IMR-90 (cell line): ENCODE results near the gene CLK2. TPM values are rescaled to one million over a fixed set of nuclear protein-coding genes. Genes with fewer than 3 reads are reported as not detected.

Source experiments
- ATAC-seq: fragments of 200-7000 bp; cut with Tn5 transposase; 2 replicates; pipeline ENCODE4 v1.9.1; 2020; ENCODE audit warnings: low read depth, mild to moderate bottlenecking, moderate library complexity
- BruUV-seq: library from RNA; stranded (reverse); fragments of 400-500 nt; replicated peaks from 2 replicates; lab custom pipeline; 2021; lab: Mats Ljungman, UMichigan
- CTCF ChIA-PET: fragments of 300-600 bp; formaldehyde crosslinking; extraction: SDS; loops from one replicate; lab custom pipeline; 2021; ENCODE audit warnings: antibody characterized with exemption; lab: Yijun Ruan, JAX
- POLR2A ChIA-PET: fragments of 300-600 bp; sonication (Branson Sonifier 250); formaldehyde crosslinking; loops from one replicate; lab custom pipeline; 2022; ENCODE audit warnings: antibody characterized with exemption; ENCODE audit not compliant: unreplicated experiment; lab: Charles Lee
- DNase-seq: peaks from one replicate; pipeline ENCODE4 v3.0.0; 2013
- H2AFZ ChIP-seq: replicated peaks from 2 replicates; pipeline ENCODE3; 2013; ENCODE audit warnings: low read length, mild to moderate bottlenecking; ENCODE audit not compliant: poor library complexity
- H2AK5ac ChIP-seq: 2 replicates; pipeline ENCODE4 v1.6.1; 2013; ENCODE audit warnings: low read depth, low read length, inconsistent platforms
- H2AK9ac ChIP-seq: replicated peaks from 2 replicates; pipeline ENCODE3; 2013; ENCODE audit warnings: mild to moderate bottlenecking, low read depth, low read length, moderate library complexity; ENCODE audit not compliant: poor library complexity
- H2BK120ac ChIP-seq: 2 replicates; pipeline ENCODE4 v1.6.1; 2013; ENCODE audit warnings: low read depth, low read length, inconsistent platforms
- H2BK15ac ChIP-seq: 3 replicates; pipeline ENCODE4 v1.6.1; 2013; ENCODE audit warnings: low read depth, low read length, inconsistent platforms
- H2BK20ac ChIP-seq: 2 replicates; pipeline ENCODE4 v1.6.1; 2013; ENCODE audit warnings: low read depth, mild to moderate bottlenecking, inconsistent platforms, low read length, moderate library complexity
- H2BK5ac ChIP-seq: 2 replicates; pipeline ENCODE4 v1.6.1; 2013; ENCODE audit warnings: mild to moderate bottlenecking, low read depth, low read length, inconsistent platforms; ENCODE audit not compliant: poor library complexity, severe bottlenecking
- H3K14ac ChIP-seq: replicated peaks from 2 replicates; pipeline ENCODE4 v1.6.1; 2013; ENCODE audit warnings: low read depth, low read length, inconsistent platforms
- H3K18ac ChIP-seq: 2 replicates; pipeline ENCODE4 v1.6.1; 2013; ENCODE audit warnings: low read depth, low read length, control low read depth
- H3K23ac ChIP-seq: 2 replicates; pipeline ENCODE4 v1.6.1; 2013; ENCODE audit warnings: low read depth, low read length, inconsistent platforms
- H3K27ac ChIP-seq: 2 replicates; pipeline ENCODE4 v1.5.1; 2013; ENCODE audit warnings: mild to moderate bottlenecking, control low read depth, low read length; ENCODE audit not compliant: insufficient read depth
- H3K27me3 ChIP-seq: 2 replicates; pipeline ENCODE4 v1.6.1; 2013; ENCODE audit warnings: low read length; ENCODE audit not compliant: control insufficient read depth, insufficient read depth
- H3K36me3 ChIP-seq: 2 replicates; pipeline ENCODE4 v1.6.1; 2013; ENCODE audit warnings: low read length, mixed read lengths; ENCODE audit not compliant: control insufficient read depth, insufficient read depth
- H3K4ac ChIP-seq: 2 replicates; pipeline ENCODE4 v1.6.1; 2013; ENCODE audit warnings: low read depth, low read length, inconsistent platforms
- H3K4me1 ChIP-seq: 2 replicates; pipeline ENCODE4 v1.6.1; 2013; ENCODE audit warnings: low read length, mixed read lengths; ENCODE audit not compliant: control insufficient read depth, insufficient read depth
- H3K4me2 ChIP-seq: 2 replicates; pipeline ENCODE4 v1.6.1; 2013; ENCODE audit warnings: low read depth, mild to moderate bottlenecking, control low read depth, low read length, moderate library complexity
- H3K4me3 ChIP-seq: 2 replicates; pipeline ENCODE4 v1.5.1; 2013; ENCODE audit warnings: low read depth, mild to moderate bottlenecking, control low read depth, low read length, moderate library complexity; ENCODE audit not compliant: insufficient read depth
- H3K56ac ChIP-seq: 2 replicates; pipeline ENCODE4 v1.6.1; 2013; ENCODE audit warnings: low read length, inconsistent platforms; ENCODE audit not compliant: insufficient read depth; ENCODE audit errors: extremely low read depth
- H3K79me1 ChIP-seq, 2 experiments: 2 replicates each; pipeline ENCODE4 v1.6.1; 2013; ENCODE audit warnings: low read length in 2 of 2, inconsistent platforms in 1 of 2, low read depth in 1 of 2
- H3K9ac ChIP-seq: 2 replicates; pipeline ENCODE4 v1.6.1; 2013; ENCODE audit warnings: low read depth, low read length, control low read depth
- H3K9me1 ChIP-seq: 2 replicates; pipeline ENCODE4 v1.6.1; 2013; ENCODE audit warnings: low read length, inconsistent platforms; ENCODE audit not compliant: insufficient read depth
- H3K9me3 ChIP-seq: 2 replicates; pipeline ENCODE4 v1.6.1; 2013; ENCODE audit warnings: low read length; ENCODE audit not compliant: control insufficient read depth, insufficient read depth
- H4K20me1 ChIP-seq: 2 replicates; pipeline ENCODE4 v1.6.1; 2013; ENCODE audit warnings: low read length, inconsistent platforms; ENCODE audit not compliant: insufficient read depth
- H4K5ac ChIP-seq: 2 replicates; pipeline ENCODE4 v1.6.1; 2013; ENCODE audit warnings: mild to moderate bottlenecking, low read depth, low read length, control low read depth
- H4K8ac ChIP-seq, 2 experiments: 2 replicates each; pipeline ENCODE4 v1.6.1; 2013; ENCODE audit warnings: low read depth in 2 of 2, low read length in 2 of 2, control low read depth in 1 of 2, inconsistent platforms in 1 of 2
- H4K91ac ChIP-seq: 2 replicates; pipeline ENCODE4 v1.6.1; 2013; ENCODE audit warnings: low read depth, low read length, inconsistent platforms; ENCODE audit not compliant: insufficient read depth
- POLR2A ChIP-seq: IDR thresholded peaks from 2 replicates; pipeline ENCODE4 v1.6.1; 2012; ENCODE audit warnings: mild to moderate bottlenecking, low read depth, low read length
- SMC3 ChIP-seq: fragments of 150-350 bp; IDR thresholded peaks from 2 replicates; pipeline ENCODE4 v1.6.1; 2016; ENCODE audit warnings: low read depth, mild to moderate bottlenecking, antibody characterized with exemption, low read length, moderate library complexity
- WGBS, 2 experiments: methylation state at CpG; one replicate each; pipeline versions ENCODE4 v1.1.5 to v1.1.7; 2013; ENCODE audit warnings: missing lambda C conversion rate in 2 of 2; ENCODE audit not compliant: insufficient read length in 1 of 2; ENCODE audit errors: extremely low coverage in 2 of 2; 5-methylcytosine and 5-hydroxymethylcytosine counted together
- dilution Hi-C: fragments of 300-500 bp; cut with HindIII; formaldehyde crosslinking; loops from one replicate; pipeline ENCODE4 v1.14.3; 2018; ENCODE audit warnings: low sequenced_read_pairs; ENCODE audit not compliant: unreplicated experiment
- in situ Hi-C: fragments of 300-500 bp; cut with MboI; formaldehyde crosslinking; loops from 3 replicates; pipeline ENCODE4 v1.14.3; 2019; ENCODE audit warnings: low sequenced_read_pairs, inconsistent platforms, mixed read lengths
- intact Hi-C: fragments of 100-400 bp; cut with micrococcal nuclease; formaldehyde crosslinking; loops from 2 replicates; pipeline ENCODE4 v1.10.0; 2022
- polyA plus RNA-seq, 3 experiments: library from polyadenylated mRNA; depleted of rRNA; stranded (reverse); fragments of >200 nt; gene quantifications; 2 replicates each; pipeline ENCODE4 v1.2.3, GENCODE V29; 2012; ENCODE audit warnings: low replicate concordance in 1 of 3
- total RNA-seq: library from RNA; depleted of rRNA; stranded (reverse); fragments of >200 nt; gene quantifications from 2 replicates; pipeline ENCODE4 v1.2.3, GENCODE V29; 2012

The CLK2 gene
- total and polyA plus RNA-seq, 2 of the 4 experiments (the other 2 are of a cell fraction) = 19.7 to 61.2 TPM

GRCh38 chr1:155254228-155254713 is 19.0 kb downstream of the CLK2 start:
- peak overlapping the region; percentile 71 for H3K27ac ChIP-seq
- ChIA-PET CTCF (no interaction called here), POLR2A (no interaction called here)
- H4K91ac ChIP-seq = no peak overlapping the region; the same call in none of the 2 replicates
- peaks cover 4% of the 10 kb centered on the region; the same call in 1 of the 2 replicates for H3K9me1 ChIP-seq
- peak overlapping the region; percentile 99 for H2AK9ac ChIP-seq
- H2BK120ac ChIP-seq = no peak overlapping the region
- H4K20me1 ChIP-seq = no peaks in the 10 kb centered on the region
- 48% methylated on average over 3 of the region's 12 CpGs; no CpG with 5 or more reads in 1 of the 2 experiments for WGBS, 2 experiments
- peak overlapping the region; percentile 94 for H3K23ac ChIP-seq
- no peak for TF ChIP-seq POLR2A
- TF ChIP-seq SMC3 = no peak
- H3K4me2 ChIP-seq = peak overlapping the region; percentile 100
- H3K36me3 ChIP-seq = peaks cover 15% of the 10 kb centered on the region
- intact Hi-C loops = loop anchor here (5.0 kb wide), 1 partner anchor 338 kb away; no protein-coding TSS in a partner anchor
- H2AK5ac ChIP-seq = peak overlapping the region; percentile 97
- H4K8ac ChIP-seq = peak overlapping the region; percentile 17 to 87; a peak in 3 of 4 replicates
- dilution Hi-C loops = no loop called here
- H2BK20ac ChIP-seq = no peak overlapping the region
- H3K9me3 ChIP-seq = no peaks in the 10 kb centered on the region
- DNase-seq (no peak), ATAC-seq (no peak)
- peak overlapping the region; percentile 94 for H4K5ac ChIP-seq
- H3K79me1 ChIP-seq = peaks cover 12 to 42% of the 10 kb centered on the region in 2 experiments
- no TSS peak for BruUV-seq
- H3K4ac ChIP-seq = peak overlapping the region; percentile 92
- 0 out of 2 replicates have a peak overlapping the region, but pooled peaks have one; percentile 10 for H3K56ac ChIP-seq
- peaks cover 17% of the 10 kb centered on the region for H3K4me1 ChIP-seq
- H3K9ac ChIP-seq = peak overlapping the region; percentile 73
- H3K14ac ChIP-seq = peak overlapping the region; percentile 71
- no peaks in the 10 kb centered on the region for H3K27me3 ChIP-seq
- H3K18ac ChIP-seq = peak overlapping the region; percentile 66
- H2BK5ac ChIP-seq = peak overlapping the region; percentile 77
- H2AFZ ChIP-seq = peak overlapping the region; percentile 98
- in situ Hi-C loops = no loop called here
- H2BK15ac ChIP-seq = no peak overlapping the region
- H3K4me3 ChIP-seq = peak overlapping the region; percentile 71
